Stimulated activated naive CD8-positive, alpha-beta T cell treated with anti-CD3 and anti-CD28 coated beads, Interleukin-15, amount 100 ng/mL, for 72 hours (primary cell): Measurements from ENCODE around the gene DTD1.

ENCODE experiments used
- ATAC-seq: fragments of 150-1000 bp; cut with Tn5 transposase; 2 replicates; pipeline ENCODE4 v1.10.0; 2021; ENCODE audit warnings: mild to moderate bottlenecking, moderate library complexity
- DNase-seq, 2 donors: peaks; one replicate each; pipeline ENCODE4 v3.0.0; 2021 to 2022
- H3K27ac Mint-ChIP-seq, 2 donors: one replicate each; pipeline ENCODE4 v1.8.0; 2022; ENCODE audit warnings: mild to moderate bottlenecking in 2 of 2, mixed read lengths in 2 of 2, moderate library complexity in 2 of 2
- H3K27me3 Mint-ChIP-seq: one replicate; pipeline ENCODE4 v1.8.0; 2022; ENCODE audit warnings: mixed read lengths
- H3K4me1 Mint-ChIP-seq: one replicate; pipeline ENCODE4 v1.8.0; 2022; ENCODE audit warnings: mild to moderate bottlenecking, mixed read lengths
- H3K4me3 Mint-ChIP-seq, 2 donors: one replicate each; pipeline ENCODE4 v1.8.0; 2022; ENCODE audit warnings: mild to moderate bottlenecking in 2 of 2, mixed read lengths in 2 of 2, moderate library complexity in 1 of 2
- H3K9me3 Mint-ChIP-seq, 2 donors: one replicate each; pipeline ENCODE4 v1.8.0; 2022; ENCODE audit warnings: mixed read lengths in 2 of 2

DTD1 gene

GRCh38 chr20:18669241-18670019, 81.6 kb downstream of the DTD1 start:
- ATAC-seq (no peak), DNase-seq (no peak)
- Mint-ChIP-seq H3K27ac (no peak overlapping the region), H3K4me3 (no peak overlapping the region), H3K9me3 (no peaks in the 10 kb centered on the region), H3K4me1 (peaks cover 2% of the 10 kb centered on the region), H3K27me3 (no peaks in the 10 kb centered on the region)

- H3K4me1 Mint-ChIP-seq = no peaks in the 10 kb centered on the region
- H3K27me3 Mint-ChIP-seq = no peaks in the 10 kb centered on the region
- no peak overlapping the region for H3K4me3 Mint-ChIP-seq
- no peak for DNase-seq
- ATAC-seq = no peak
- no peak overlapping the region for H3K27ac Mint-ChIP-seq
- no peaks in the 10 kb centered on the region for H3K9me3 Mint-ChIP-seq
Observed at GRCh38 chr20:18671203-18671710, 83.4 kb downstream of the DTD1 start.

GRCh38 chr20:18672834-18673233, 85.0 kb downstream of the DTD1 start:
- no peaks in the 10 kb centered on the region for H3K27me3 Mint-ChIP-seq
- H3K9me3 Mint-ChIP-seq = no peaks in the 10 kb centered on the region
- DNase-seq = no peak
- no peak overlapping the region for H3K4me3 Mint-ChIP-seq
- no peak overlapping the region for H3K27ac Mint-ChIP-seq
- H3K4me1 Mint-ChIP-seq = no peaks in the 10 kb centered on the region
- no peak for ATAC-seq

GRCh38 chr20:18676396-18676795, 88.5 kb downstream of the DTD1 start:
- ATAC-seq (no peak), DNase-seq (no peak)
- Mint-ChIP-seq H3K27ac (no peak overlapping the region), H3K9me3 (no peaks in the 10 kb centered on the region), H3K4me1 (peaks cover 5% of the 10 kb centered on the region), H3K4me3 (no peak overlapping the region), H3K27me3 (no peaks in the 10 kb centered on the region)

GRCh38 chr20:18677126-18677525, 89.3 kb downstream of the DTD1 start:
- ATAC-seq = no peak
- Mint-ChIP-seq H3K4me1 (peaks cover 5% of the 10 kb centered on the region), H3K9me3 (no peaks in the 10 kb centered on the region), H3K27ac (no peak overlapping the region), H3K4me3 (no peak overlapping the region), H3K27me3 (no peaks in the 10 kb centered on the region)
- no peak for DNase-seq

GRCh38 chr20:18678549-18679419, 90.9 kb downstream of the DTD1 start:
- ATAC-seq = no peak
- Mint-ChIP-seq H3K27ac (no peak overlapping the region), H3K4me1 (peaks cover 5% of the 10 kb centered on the region), H3K4me3 (no peak overlapping the region), H3K27me3 (no peaks in the 10 kb centered on the region), H3K9me3 (no peaks in the 10 kb centered on the region)
- no peak for DNase-seq

GRCh38 chr20:18683839-18684238, 96.0 kb downstream of the DTD1 start:
- DNase-seq (no peak), ATAC-seq (no peak)
- Mint-ChIP-seq H3K4me3 (no peak overlapping the region), H3K4me1 (peaks cover 1% of the 10 kb centered on the region), H3K27me3 (no peaks in the 10 kb centered on the region), H3K27ac (no peak overlapping the region), H3K9me3 (no peaks in the 10 kb centered on the region)

- DNase-seq = no peak
- no peak overlapping the region for H3K4me3 Mint-ChIP-seq
- ATAC-seq = no peak
- no peaks in the 10 kb centered on the region for H3K9me3 Mint-ChIP-seq
- no peaks in the 10 kb centered on the region for H3K27me3 Mint-ChIP-seq
- H3K4me1 Mint-ChIP-seq = no peaks in the 10 kb centered on the region
- peak overlapping the region in 1 of 2 donors; percentile 72 for H3K27ac Mint-ChIP-seq
Observed at GRCh38 chr20:18684775-18685174, 96.9 kb downstream of the DTD1 start.

- H3K4me3 Mint-ChIP-seq = no peak overlapping the region
- H3K27me3 Mint-ChIP-seq = no peaks in the 10 kb centered on the region
- no peaks in the 10 kb centered on the region for H3K9me3 Mint-ChIP-seq
- ATAC-seq (no peak), DNase-seq (no peak)
- peak overlapping the region in 1 of 2 donors; percentile 72 for H3K27ac Mint-ChIP-seq
- no peaks in the 10 kb centered on the region for H3K4me1 Mint-ChIP-seq
Observed at GRCh38 chr20:18685406-18685805, 97.6 kb downstream of the DTD1 start.

GRCh38 chr20:18686696-18687095, 98.8 kb downstream of the DTD1 start:
- DNase-seq = no peak
- no peak overlapping the region for H3K4me3 Mint-ChIP-seq
- no peak for ATAC-seq
- H3K4me1 Mint-ChIP-seq = no peaks in the 10 kb centered on the region
- no peaks in the 10 kb centered on the region for H3K27me3 Mint-ChIP-seq
- H3K9me3 Mint-ChIP-seq = no peaks in the 10 kb centered on the region
- H3K27ac Mint-ChIP-seq = no peak overlapping the region

GRCh38 chr20:18688676-18689075, 100.8 kb downstream of the DTD1 start:
- no peak overlapping the region for H3K27ac Mint-ChIP-seq
- H3K4me1 Mint-ChIP-seq = no peaks in the 10 kb centered on the region
- no peaks in the 10 kb centered on the region for H3K27me3 Mint-ChIP-seq
- H3K9me3 Mint-ChIP-seq = no peaks in the 10 kb centered on the region
- DNase-seq (no peak), ATAC-seq (no peak)
- H3K4me3 Mint-ChIP-seq = no peak overlapping the region

GRCh38 chr20:18689557-18689956, 101.7 kb downstream of the DTD1 start:
- H3K27me3 Mint-ChIP-seq = no peaks in the 10 kb centered on the region
- no peak for DNase-seq
- H3K9me3 Mint-ChIP-seq = no peaks in the 10 kb centered on the region
- no peak overlapping the region for H3K4me3 Mint-ChIP-seq
- ATAC-seq = no peak
- no peak overlapping the region for H3K27ac Mint-ChIP-seq
- H3K4me1 Mint-ChIP-seq = no peaks in the 10 kb centered on the region

- Mint-ChIP-seq H3K4me1 (no peaks in the 10 kb centered on the region), H3K9me3 (no peaks in the 10 kb centered on the region), H3K27me3 (no peaks in the 10 kb centered on the region), H3K4me3 (no peak overlapping the region), H3K27ac (no peak overlapping the region)
- ATAC-seq (no peak), DNase-seq (no peak)
Observed at GRCh38 chr20:18692447-18692846, 104.6 kb downstream of the DTD1 start.

- Mint-ChIP-seq H3K27ac (no peak overlapping the region), H3K27me3 (no peaks in the 10 kb centered on the region), H3K9me3 (no peaks in the 10 kb centered on the region), H3K4me1 (no peaks in the 10 kb centered on the region), H3K4me3 (no peak overlapping the region)
- ATAC-seq (no peak), DNase-seq (no peak)
Observed at GRCh38 chr20:18694071-18694470, 106.2 kb downstream of the DTD1 start.

- H3K9me3 Mint-ChIP-seq = no peaks in the 10 kb centered on the region
- H3K4me1 Mint-ChIP-seq = no peaks in the 10 kb centered on the region
- ATAC-seq (no peak), DNase-seq (no peak)
- H3K27me3 Mint-ChIP-seq = no peaks in the 10 kb centered on the region
- no peak overlapping the region for H3K27ac Mint-ChIP-seq
- no peak overlapping the region for H3K4me3 Mint-ChIP-seq
Observed at GRCh38 chr20:18695175-18695574, 107.3 kb downstream of the DTD1 start.

- DNase-seq = no peak
- no peaks in the 10 kb centered on the region for H3K9me3 Mint-ChIP-seq
- ATAC-seq = no peak
- H3K27me3 Mint-ChIP-seq = no peaks in the 10 kb centered on the region
- H3K27ac Mint-ChIP-seq = peak overlapping the region in 1 of 2 donors; percentile 62
- H3K4me1 Mint-ChIP-seq = no peaks in the 10 kb centered on the region
- H3K4me3 Mint-ChIP-seq = no peak overlapping the region
Observed at GRCh38 chr20:18698735-18699380, 111.0 kb downstream of the DTD1 start.
